Adipocyte (in vitro differentiated cells): Measurements from ENCODE around the gene TAF11.
A peak's percentile ranks its signal among the peaks of the same experiment; 100 is the strongest.
"Not testable (repeated sequence)": the region's sequence is repeated elsewhere in the genome, so short reads cannot be mapped to it uniquely, and the experiment has no call there.

Source experiments
- DNase-seq: peaks from one replicate; pipeline ENCODE4 v3.0.0-alpha.2; 2015; ENCODE audit warnings: low read depth
- H3K27me3 ChIP-seq: replicated peaks from 2 replicates; pipeline ENCODE4 v1.7.0; 2013; ENCODE audit warnings: mild to moderate bottlenecking, low read length, moderate library complexity; ENCODE audit not compliant: control insufficient read depth, insufficient read depth
- H3K36me3 ChIP-seq: 2 replicates; pipeline ENCODE4 v1.7.0; 2013; ENCODE audit warnings: low read length, mild to moderate bottlenecking, moderate library complexity; ENCODE audit not compliant: control insufficient read depth, insufficient read depth, severe bottlenecking
- H3K4me1 ChIP-seq: 2 replicates; pipeline ENCODE4 v1.7.0; 2013; ENCODE audit warnings: mild to moderate bottlenecking, low read length, moderate library complexity; ENCODE audit not compliant: control insufficient read depth, insufficient read depth
- H3K4me3 ChIP-seq: 2 replicates; pipeline ENCODE4 v1.7.0; 2013; ENCODE audit warnings: mild to moderate bottlenecking, low read length, moderate library complexity
- H3K9ac ChIP-seq: 2 replicates; pipeline ENCODE4 v1.7.0; 2013; ENCODE audit warnings: mild to moderate bottlenecking, low read length, moderate library complexity
- H3K9me3 ChIP-seq: 2 replicates; pipeline ENCODE4 v1.7.0; 2013; ENCODE audit warnings: mild to moderate bottlenecking, low read length, moderate library complexity; ENCODE audit not compliant: control insufficient read depth

The TAF11 gene, protein sequence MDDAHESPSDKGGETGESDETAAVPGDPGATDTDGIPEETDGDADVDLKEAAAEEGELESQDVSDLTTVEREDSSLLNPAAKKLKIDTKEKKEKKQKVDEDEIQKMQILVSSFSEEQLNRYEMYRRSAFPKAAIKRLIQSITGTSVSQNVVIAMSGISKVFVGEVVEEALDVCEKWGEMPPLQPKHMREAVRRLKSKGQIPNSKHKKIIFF

DNA sequence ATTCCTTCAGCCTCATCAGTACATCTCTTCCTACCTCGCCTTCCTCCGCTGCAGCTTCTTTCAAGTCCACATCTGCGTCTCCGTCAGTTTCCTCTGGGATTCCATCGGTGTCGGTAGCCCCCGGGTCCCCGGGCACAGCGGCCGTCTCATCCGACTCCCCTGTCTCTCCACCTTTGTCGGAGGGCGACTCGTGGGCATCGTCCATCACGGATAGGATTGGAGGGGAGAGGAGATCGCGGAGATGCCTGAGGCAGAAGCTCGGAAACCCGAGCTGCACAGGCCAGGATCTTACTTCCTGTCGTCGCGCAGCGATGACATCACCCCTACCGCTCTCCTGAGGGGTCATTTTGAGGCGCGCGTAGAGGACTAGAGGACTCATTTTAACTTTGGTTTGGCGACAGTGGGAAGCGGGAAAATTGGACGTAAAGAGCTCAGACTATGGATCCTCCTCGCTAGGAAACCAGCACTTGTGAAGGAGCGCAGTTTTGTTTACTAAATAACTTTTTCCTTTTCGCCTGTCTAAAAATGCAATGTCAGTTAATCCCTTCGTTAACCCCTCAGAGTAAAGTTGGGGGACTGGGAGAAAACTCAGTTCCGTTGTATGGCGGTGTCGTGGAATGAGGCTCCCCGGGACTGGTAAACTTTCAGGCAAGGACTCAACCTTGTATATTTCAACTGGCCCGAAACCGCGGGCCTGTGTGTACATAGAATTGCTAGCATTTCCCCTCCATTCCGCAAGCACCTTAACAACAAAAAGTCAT is at the start of gene TAF11:
TSS of gene TAF11 (minus strand) at position 290 of the 761 bp plus-strand sequence. CDS start at position 205, 85 bp downstream.
- Histone ChIP-seq H3K27me3 (no peaks in the 10 kb centered on the region), H3K4me3 (peak within 1 kb of the TSS; percentile 100), H3K9ac (peak within 1 kb of the TSS; percentile 99), H3K36me3 (peaks cover 4% of the 10 kb centered on the region), H3K4me1 (peaks cover 20% of the 10 kb centered on the region), H3K9me3 (no peaks in the 10 kb centered on the region)
- DNase-seq, result peak; percentile 98

DNA sequence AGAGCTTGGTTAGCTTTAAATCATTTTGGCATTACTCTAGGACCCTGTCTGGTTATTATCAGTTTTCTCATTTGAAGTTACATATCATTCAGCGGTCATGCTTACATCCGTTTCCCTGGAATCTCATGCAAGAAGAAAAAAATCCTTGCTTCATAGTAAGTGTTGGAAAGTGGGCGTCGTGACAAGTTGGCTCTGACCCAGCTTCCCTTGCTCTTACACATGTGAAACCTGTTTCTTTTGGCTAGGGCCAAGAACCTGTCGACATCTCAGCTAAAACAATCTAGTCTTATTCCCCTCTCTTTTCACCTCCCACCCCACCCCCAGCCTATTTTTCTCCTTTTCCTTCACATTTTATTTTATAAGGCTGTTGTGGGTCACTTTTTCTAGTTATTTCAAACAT is 46.7 kb upstream of the TAF11 start:
- no peak overlapping the region for H3K4me3 ChIP-seq
- no peaks in the 10 kb centered on the region for H3K4me1 ChIP-seq
- H3K9ac ChIP-seq, result no peak overlapping the region
- DNase-seq, result no peak
- no peaks in the 10 kb centered on the region for H3K9me3 ChIP-seq
- no peaks in the 10 kb centered on the region for H3K27me3 ChIP-seq
- H3K36me3 ChIP-seq, result no peaks in the 10 kb centered on the region

DNA sequence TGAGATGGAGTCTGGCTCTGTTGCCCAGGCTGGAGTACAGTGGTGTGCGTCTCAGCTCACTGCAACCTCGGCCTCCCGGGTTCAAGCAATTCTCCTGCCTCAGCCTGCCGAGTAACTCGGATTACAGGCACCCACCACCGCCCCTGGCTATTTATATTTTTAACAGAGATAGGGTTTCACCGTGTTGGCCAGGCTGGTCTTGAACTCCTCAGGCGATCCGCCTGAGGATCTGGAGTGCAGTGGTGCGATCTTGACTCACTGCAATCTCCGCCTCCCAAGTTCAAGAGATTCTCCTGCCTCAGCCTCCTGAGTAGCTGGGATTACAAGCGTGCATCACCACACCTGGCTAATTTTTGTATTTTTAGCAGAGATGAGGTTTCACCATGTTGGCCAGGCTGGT is 44.4 kb upstream of the TAF11 start:
- not testable (repeated sequence) for H3K4me1 ChIP-seq, H3K9me3 ChIP-seq, H3K27me3 ChIP-seq, H3K9ac ChIP-seq, DNase-seq, H3K4me3 ChIP-seq, H3K36me3 ChIP-seq

DNA sequence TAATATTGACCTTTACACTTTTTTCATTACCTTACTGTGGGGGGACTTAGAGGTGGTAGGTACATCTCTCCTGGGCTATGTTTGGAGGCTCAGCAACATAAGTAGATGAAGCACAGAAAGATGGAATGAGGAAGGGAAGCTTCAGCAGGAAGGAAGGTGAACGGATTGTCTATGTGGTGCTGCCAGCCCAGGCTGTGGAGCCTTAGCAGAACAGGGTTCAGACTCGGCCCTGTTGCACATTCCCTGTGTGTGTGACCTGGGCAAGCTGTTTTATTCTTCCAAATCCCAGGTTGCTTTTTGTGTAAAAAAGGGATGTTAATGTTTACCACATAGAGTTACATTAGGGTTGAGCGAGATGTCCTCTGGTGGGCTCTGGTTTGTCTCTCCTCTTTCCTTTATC is 42.4 kb upstream of the TAF11 start:
- Histone ChIP-seq H3K4me1 (peaks cover 14% of the 10 kb centered on the region), H3K27me3 (no peaks in the 10 kb centered on the region), H3K36me3 (no peaks in the 10 kb centered on the region), H3K9ac (no peak overlapping the region), H3K9me3 (no peaks in the 10 kb centered on the region), H3K4me3 (no peak overlapping the region)
- no peak for DNase-seq

DNA sequence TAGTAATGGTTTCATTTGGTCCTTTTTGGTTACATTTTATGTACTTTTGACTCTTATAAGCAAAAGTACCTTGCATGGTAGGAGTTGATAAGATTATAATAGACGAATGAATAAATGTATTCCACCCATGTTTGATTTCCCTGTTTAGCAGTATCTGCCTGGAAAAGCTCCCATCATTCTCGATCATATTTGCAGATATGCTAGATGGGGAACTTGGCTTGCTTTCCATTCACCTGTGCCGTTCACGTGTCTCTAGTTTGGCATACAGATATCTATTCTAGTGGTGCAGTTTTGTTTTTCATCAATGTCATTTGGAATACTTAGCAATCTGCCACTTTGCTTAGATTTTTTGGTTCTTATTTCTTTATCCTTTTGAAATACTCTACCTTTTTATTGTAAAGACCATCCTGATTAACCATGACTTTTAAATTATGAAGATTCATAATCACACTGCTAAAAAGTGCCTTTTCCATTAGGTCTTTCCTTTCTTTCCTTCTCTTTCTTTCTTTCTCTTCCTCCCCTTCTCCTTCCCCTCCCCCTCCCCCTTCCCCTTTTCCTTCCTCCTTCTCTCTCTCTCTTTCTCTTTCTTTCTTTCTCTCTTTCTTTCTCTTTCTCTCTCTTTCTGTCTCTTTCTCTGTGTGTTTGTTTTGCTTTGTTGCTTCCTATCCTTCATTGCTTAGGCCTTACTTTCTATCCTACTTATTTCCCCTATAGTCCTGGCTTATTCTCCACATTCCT is 41.6 kb upstream of the TAF11 start:
- Histone ChIP-seq H3K4me1 (peaks cover 14% of the 10 kb centered on the region), H3K9me3 (no peaks in the 10 kb centered on the region), H3K4me3 (no peak overlapping the region), H3K9ac (no peak overlapping the region), H3K36me3 (no peaks in the 10 kb centered on the region), H3K27me3 (no peaks in the 10 kb centered on the region)
- no peak for DNase-seq

DNA sequence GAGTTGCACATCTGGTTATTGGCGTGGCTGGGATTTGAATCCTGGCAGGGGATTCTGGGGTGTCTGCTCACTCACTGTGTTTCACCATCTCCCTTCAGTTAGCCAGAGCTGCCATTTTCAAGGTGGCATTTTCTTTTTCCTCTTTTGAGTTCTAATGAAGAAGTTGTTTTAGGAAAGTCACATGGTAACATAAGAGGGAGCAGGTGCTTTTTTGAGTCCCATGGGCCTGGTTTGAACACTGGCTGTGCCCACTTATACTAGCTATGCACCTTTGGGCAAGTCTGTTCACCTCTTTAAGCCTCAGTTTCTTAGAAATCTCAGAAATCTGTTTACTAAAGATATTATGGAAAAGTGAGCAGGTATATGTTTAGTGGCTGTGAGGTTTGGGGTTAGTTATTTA is 40.9 kb upstream of the TAF11 start:
- DNase-seq, result no peak
- H3K9ac ChIP-seq, result no peak overlapping the region
- H3K36me3 ChIP-seq, result no peaks in the 10 kb centered on the region

DNA sequence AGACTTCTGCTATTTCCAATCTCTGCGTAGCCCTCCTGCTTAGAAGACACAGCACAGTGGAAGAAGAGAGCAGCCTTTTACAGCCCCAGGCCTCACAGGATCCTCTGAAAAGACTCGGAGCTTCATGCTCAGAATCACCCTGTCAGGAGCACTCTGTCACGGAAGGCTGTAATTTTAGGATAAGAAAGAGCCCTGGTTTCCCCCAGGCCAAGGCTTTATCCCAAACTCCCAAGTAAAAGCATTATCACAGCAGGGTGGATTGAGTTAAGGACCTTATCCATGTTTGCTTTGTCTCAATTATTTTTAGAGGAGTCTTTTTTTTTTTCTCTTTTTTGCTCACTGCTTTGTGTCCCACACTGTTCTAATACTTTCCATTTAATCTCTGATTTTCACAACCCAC is 40.4 kb upstream of the TAF11 start:
- Histone ChIP-seq H3K4me1 (peaks cover 14% of the 10 kb centered on the region), H3K9me3 (no peaks in the 10 kb centered on the region), H3K36me3 (no peaks in the 10 kb centered on the region), H3K27me3 (no peaks in the 10 kb centered on the region), H3K9ac (no peak overlapping the region), H3K4me3 (no peak overlapping the region)
- no peak for DNase-seq

More for the DNA sequence above, 40.9 kb upstream of the TAF11 start:
- peaks cover 14% of the 10 kb centered on the region for H3K4me1 ChIP-seq
- no peaks in the 10 kb centered on the region for H3K9me3 ChIP-seq
- H3K4me3 ChIP-seq, result no peak overlapping the region
- no peaks in the 10 kb centered on the region for H3K27me3 ChIP-seq

DNA sequence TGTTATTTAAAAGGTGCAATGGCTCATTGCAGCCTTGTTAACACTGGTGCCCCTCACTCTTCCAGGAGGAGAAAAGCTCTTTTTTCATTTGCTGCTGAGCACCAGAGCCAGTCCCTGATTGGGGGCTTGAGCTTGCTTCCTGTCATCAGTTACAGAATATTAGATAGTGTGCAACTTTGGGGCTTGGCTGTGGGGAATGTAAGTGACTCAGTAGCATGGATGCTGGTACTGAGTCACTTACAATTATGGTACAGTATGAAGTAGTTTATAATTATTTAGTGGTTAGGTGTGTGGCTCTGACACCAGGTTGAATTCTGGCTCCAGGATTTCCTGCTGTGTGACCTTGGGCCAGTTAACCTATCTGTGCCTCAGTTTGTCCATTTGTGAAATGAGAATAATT is 38.8 kb upstream of the TAF11 start:
- DNase-seq, result peak; percentile 34
- Histone ChIP-seq H3K9me3 (no peaks in the 10 kb centered on the region), H3K27me3 (no peaks in the 10 kb centered on the region), H3K9ac (no peak overlapping the region), H3K4me3 (no peak overlapping the region), H3K4me1 (peaks cover 19% of the 10 kb centered on the region), H3K36me3 (no peaks in the 10 kb centered on the region)

DNA sequence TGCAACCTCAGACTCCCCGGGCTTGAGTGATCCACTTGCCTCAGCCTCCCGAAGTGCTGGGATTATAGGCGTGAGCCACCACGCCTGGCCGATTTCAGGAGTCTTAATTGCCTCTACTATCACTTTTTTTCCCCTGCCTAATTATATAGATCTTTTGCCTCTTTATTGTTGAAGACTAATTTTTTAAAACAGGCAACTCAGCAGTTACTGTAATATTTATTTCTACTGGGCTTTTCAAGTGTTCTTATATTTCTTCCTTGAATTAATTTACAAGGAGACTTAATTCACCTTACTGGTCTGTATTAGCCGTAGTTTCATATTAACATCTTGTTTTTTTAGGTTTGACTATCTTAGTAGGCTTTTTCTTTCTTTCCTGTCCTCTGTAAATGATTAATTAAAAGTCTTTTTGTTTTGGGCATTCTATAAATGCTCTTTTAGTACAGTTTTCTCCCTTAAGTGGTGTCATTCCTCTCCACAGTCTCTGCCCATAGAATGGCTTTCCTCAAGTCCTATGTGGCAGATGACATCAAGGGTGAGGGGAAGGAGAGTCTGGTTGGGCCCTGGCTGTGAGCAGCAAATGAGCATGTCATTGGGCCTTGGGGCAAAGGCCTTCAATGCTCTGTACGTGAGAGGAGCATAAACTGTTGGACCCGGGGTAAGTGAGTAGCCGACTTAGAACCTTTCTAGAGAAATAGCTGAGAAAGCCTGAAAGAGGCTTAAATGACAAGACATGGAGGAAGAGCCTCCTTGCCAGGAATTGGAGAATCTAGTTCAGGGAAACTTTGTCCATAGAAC is 37.2 kb upstream of the TAF11 start:
- H3K9ac ChIP-seq, result no peak overlapping the region
- no peaks in the 10 kb centered on the region for H3K36me3 ChIP-seq
- no peak overlapping the region for H3K4me3 ChIP-seq
- no peaks in the 10 kb centered on the region for H3K9me3 ChIP-seq
- peaks cover 19% of the 10 kb centered on the region for H3K4me1 ChIP-seq
- no peak for DNase-seq
- H3K27me3 ChIP-seq, result no peaks in the 10 kb centered on the region

DNA sequence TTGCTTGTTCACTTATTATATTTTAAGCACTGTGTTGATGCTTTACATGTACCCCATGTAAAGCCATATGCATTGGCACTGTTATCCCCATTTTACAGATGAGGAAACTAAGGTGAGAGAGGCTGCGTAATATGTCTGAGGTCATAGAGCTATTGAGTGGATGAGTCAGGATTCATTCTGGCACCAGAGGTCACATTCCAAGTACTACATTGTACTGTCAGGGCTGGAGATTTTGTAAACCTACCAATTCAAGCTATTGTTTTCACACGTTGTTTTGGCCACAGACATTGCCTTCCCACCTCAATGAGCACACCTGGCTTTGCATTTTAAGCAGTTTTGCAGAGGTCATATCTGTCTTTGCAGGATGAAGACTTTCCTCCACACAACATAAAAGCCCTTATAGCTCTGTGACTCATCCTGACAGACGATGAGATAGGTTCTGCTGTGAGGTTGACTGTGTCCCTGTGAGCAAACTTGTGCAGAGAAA is 34.4 kb upstream of the TAF11 start:
- Histone ChIP-seq H3K4me3 (no peak overlapping the region), H3K9ac (no peak overlapping the region), H3K4me1 (peaks cover 40% of the 10 kb centered on the region), H3K9me3 (no peaks in the 10 kb centered on the region), H3K36me3 (no peaks in the 10 kb centered on the region), H3K27me3 (no peaks in the 10 kb centered on the region)
- peak; percentile 20 for DNase-seq

DNA sequence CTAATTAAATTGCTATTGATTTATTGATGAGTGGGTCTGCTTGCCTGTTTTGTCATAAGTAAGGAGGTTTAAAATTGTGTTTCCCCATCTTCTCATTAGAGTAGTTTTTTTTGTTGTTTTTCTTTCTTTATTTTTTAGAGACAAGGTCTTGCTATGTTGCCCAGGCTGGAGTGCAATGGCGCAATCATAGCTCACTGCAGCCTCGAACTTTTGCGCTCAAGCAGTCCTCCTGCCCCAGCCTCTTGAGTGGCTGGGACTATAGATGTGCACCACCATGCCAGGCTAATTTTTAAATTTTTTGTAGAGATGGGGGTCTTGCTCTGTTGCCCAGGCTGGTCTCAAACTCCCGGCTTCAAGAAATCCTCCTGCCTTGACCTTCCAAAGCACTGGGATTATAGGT is 32.3 kb upstream of the TAF11 start:
- Histone ChIP-seq H3K9me3 (no peaks in the 10 kb centered on the region), H3K36me3 (no peaks in the 10 kb centered on the region), H3K9ac (no peak overlapping the region), H3K27me3 (no peaks in the 10 kb centered on the region), H3K4me3 (no peak overlapping the region), H3K4me1 (peaks cover 46% of the 10 kb centered on the region)
- no peak for DNase-seq
